ENCODE data around the gene CCK.

The CCK gene

GRCh38 chr3:42224658-42225421 is 41.1 kb downstream of the CCK start:
- no peak for DNase-seq

DNA sequence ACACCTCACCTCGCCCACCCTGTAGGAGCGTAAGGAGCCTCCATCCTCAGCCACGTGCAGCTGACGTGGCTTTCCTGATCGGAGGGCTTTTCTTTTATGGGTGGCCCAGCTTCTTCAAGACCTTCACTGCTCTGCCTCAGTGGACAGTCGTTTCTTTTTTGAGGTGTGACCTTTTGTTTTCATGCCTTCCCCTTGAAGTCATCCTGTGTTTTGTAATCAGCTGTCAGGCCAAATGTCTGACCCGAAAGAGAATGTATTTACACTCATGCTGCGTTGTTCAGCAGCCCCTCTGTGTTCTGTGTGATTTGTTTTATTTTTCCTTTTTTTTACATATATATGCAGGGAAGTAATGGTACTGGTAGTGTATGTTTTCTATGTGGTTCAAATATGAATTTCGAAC is 41.8 kb downstream of the CCK start:
- no peak for DNase-seq

GRCh38 chr3:42222942-42223693 is 42.9 kb downstream of the CCK start:
- DNase-seq = no peak

GRCh38 chr3:42220436-42221121 is 45.4 kb downstream of the CCK start:
- no peak for DNase-seq

DNA sequence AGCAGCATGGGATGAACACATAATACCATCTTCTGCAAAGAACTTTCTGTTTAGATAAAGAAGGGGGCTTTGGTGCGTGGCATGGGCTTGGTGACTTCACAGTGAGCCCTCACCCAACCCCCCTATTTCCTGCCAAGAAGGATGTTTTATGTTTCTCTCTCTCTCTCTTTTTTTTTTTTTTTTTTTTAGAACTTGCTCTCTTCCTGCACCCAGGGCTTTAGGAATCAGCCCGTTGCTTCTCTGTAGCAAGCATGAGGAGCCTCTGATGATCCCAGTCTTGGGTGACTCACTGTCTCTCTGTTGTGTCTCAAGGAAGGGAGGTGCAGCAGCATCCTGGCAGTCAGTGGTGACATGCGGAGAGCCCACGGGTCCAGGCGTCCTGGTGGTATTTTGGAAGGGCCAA is 49.1 kb downstream of the CCK start:
- no peak for DNase-seq

GRCh38 chr3:42216302-42216701 is 49.7 kb downstream of the CCK start:
- no peak for DNase-seq

GRCh38 chr3:42214565-42215283 is 51.3 kb downstream of the CCK start:
- DNase-seq = no peak

GRCh38 chr3:42214064-42214463 is 51.9 kb downstream of the CCK start:
- no peak for DNase-seq

GRCh38 chr3:42213417-42213816 is 52.6 kb downstream of the CCK start:
- no peak for DNase-seq

DNA sequence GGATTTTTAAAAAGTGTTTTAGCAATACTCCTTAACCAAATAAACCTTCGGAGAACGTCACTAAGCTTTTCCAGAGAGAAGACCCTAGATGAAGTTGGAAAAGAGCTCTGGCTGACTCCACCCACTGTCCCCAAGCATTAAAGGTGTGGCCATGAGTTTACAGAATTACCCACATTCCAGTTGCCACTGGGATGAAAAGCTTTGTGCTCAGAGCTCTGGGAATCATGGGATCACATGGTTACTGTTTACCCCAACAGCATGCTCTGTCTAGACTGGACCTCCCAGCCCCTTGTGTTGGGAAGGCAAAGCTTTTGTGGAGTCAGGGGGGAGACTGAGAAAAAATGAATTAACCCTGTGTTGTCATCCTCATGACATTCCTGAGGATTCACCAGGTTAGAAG is 55.3 kb downstream of the CCK start:
- DNase-seq = no peak

- no peak for DNase-seq
Observed at GRCh38 chr3:42209917-42210316, 56.1 kb downstream of the CCK start.
